ENCODE measurements around the gene HGS. TPM values are rescaled to one million over a fixed set of nuclear protein-coding genes. Genes with fewer than 3 reads are reported as not detected.

HGS gene
- total RNA-seq, 1 experiment from 2014 or later: 119 TPM

DNA sequence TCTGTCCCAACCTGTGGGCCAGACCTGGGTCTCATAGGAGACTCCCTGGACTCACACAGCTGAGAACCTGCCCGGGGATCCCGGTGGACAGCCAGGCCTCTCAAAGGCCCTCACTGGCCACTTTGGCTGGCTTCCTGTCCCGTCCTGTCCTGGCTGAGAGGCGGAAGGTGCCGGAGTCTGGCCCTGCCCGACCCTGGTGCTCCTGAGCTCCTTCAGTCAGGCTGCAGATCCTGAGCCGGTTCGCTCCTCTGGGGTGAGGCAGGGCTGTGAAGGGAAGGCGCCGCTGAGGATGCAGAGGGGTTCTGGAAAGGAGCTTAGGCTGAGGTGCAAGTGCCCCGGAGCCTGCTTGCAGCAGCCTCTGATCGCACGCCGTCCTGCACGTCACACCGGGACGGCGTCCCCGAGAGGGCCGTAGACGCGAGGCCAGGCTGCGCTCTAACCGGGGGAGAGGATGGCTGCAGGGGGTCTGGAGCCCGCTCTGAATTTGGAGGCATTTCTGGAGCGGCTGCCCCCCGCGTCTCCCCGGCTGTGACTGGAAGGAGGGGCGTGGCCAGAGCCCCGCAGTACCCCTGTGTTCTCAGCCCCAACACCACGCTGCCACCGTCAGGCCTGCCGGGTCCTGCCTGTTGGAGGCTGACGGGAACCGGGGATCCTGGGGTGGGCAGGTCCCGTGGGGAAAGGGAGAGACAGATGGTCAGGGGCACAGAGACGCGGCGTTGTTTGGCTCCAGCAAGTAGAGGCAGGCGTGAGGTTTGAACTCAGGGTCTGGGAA is 4.1 kb downstream of the HGS start:
- no peak overlapping the region for H3K4me3 ChIP-seq (ENCODE audit: insufficient read depth, low read depth, low read length)
- peak; percentile 61 for DNase-seq
- no peaks in the 10 kb centered on the region for H3K27me3 ChIP-seq (ENCODE audit: control insufficient read depth, insufficient read depth, low read length)
- H3K36me3 ChIP-seq (replicated peaks; ENCODE audit: control insufficient read depth, insufficient read depth, low read length): peaks cover 26% of the 10 kb centered on the region

DNA sequence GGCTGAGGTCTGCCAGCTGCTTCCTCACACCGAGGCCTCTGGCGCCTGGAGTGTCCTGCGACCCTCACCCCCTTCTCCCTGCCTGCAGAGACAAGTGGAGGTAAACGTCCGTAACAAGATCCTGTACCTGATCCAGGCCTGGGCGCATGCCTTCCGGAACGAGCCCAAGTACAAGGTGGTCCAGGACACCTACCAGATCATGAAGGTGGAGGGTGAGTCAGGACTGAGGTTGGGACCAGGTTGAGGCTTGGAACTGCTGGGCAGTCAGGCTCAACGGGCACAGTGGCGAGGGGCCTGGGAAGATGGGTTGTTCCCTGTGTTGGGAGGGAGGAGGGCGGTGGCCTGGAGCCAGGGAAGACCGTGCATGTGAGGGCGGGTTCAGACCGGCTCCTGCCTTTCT is 4.8 kb downstream of the HGS start:
- Histone ChIP-seq H3K27me3 (ENCODE audit: control insufficient read depth, insufficient read depth, low read length) (no peaks in the 10 kb centered on the region), H3K4me3 (ENCODE audit: insufficient read depth, low read depth, low read length) (no peak overlapping the region), H3K36me3 (replicated peaks; ENCODE audit: control insufficient read depth, insufficient read depth, low read length) (peaks cover 26% of the 10 kb centered on the region)
- no peak for DNase-seq

DNA sequence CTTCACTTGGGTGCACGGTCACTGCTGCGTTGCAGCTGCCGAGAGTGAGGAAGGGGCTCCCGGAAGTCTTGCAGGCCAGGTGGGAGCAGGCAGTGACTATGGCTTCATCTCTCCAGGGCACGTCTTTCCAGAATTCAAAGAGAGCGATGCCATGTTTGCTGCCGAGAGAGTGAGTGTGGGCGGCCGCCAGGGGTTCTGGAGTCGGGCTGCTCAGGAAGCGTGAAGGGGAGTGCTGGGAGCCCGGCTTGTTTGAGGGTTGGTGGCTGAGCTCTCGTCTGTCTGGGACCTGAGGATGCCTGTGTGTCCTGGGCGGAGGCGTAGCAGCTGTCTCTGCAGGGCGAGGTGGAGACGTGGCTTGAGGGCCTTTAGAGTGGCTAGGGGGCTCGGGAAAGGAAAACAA is 6.3 kb downstream of the HGS start:
- Histone ChIP-seq H3K4me3 (ENCODE audit: insufficient read depth, low read depth, low read length) (no peak overlapping the region), H3K27me3 (ENCODE audit: control insufficient read depth, insufficient read depth, low read length) (no peaks in the 10 kb centered on the region), H3K36me3 (replicated peaks; ENCODE audit: control insufficient read depth, insufficient read depth, low read length) (peaks cover 28% of the 10 kb centered on the region)
- DNase-seq: no peak

DNA sequence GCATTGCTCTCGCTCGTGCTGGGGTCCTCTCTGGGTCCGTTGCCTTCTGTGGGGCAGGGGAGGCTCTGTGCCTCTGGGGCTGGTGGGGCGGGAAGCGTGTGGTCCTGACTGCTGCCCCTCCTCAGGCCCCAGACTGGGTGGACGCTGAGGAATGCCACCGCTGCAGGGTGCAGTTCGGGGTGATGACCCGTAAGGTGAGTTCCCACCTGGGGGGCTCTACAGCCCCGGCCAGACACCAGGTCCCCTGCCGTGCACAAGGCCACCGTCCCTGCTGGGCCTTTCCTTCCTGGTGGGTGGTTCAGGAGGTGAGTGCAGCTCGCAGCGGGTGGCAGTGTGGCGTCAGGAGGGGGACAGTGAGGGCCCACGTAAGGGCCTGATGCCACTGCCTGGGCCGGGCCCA is 6.7 kb downstream of the HGS start:
- Histone ChIP-seq H3K27me3 (ENCODE audit: control insufficient read depth, insufficient read depth, low read length) (no peaks in the 10 kb centered on the region), H3K36me3 (replicated peaks; ENCODE audit: control insufficient read depth, insufficient read depth, low read length) (peaks cover 28% of the 10 kb centered on the region), H3K4me3 (ENCODE audit: insufficient read depth, low read depth, low read length) (no peak overlapping the region)
- no peak for DNase-seq

DNA sequence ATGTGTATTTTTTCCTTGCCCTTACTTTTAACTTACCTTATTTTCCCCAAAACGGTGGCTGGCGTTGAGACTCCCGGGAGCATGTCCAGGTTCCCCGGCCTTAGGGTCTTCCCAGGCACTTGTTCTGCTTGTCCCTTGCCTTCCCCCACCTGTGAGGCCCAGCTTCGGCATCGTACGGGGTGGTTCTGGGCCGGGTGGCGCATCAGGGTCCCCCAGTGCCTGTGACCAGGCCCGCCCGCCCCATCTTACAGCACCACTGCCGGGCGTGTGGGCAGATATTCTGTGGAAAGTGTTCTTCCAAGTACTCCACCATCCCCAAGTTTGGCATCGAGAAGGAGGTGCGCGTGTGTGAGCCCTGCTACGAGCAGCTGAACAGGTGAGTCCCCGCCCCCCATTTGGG is 7.4 kb downstream of the HGS start:
- H3K27me3 ChIP-seq (ENCODE audit: control insufficient read depth, insufficient read depth, low read length): no peaks in the 10 kb centered on the region
- no peak overlapping the region for H3K4me3 ChIP-seq (ENCODE audit: insufficient read depth, low read depth, low read length)
- no peak for DNase-seq
- peaks cover 24% of the 10 kb centered on the region for H3K36me3 ChIP-seq (replicated peaks; ENCODE audit: control insufficient read depth, insufficient read depth, low read length)

DNA sequence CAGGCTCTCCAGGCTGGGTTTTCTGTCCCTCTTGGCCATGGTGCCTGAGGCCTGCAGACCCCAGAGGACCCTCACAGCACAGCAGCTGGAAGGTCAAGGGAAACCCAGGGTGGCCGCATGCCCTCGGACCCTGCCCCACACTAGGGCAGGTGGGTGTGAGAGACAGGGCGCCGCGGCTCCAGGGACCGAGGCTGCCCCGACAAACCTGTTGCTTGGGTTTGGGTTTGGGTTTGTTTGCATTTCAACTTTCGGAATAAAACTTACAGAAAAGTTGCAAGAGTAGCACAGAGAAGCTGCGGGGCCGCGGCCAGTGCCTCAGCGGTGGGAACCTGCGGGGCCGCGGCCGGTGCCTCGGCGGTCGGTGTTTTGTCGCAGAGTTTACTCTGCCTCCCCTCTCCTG is 7.8 kb downstream of the HGS start:
- no peak overlapping the region for H3K4me3 ChIP-seq (ENCODE audit: insufficient read depth, low read depth, low read length)
- H3K27me3 ChIP-seq (ENCODE audit: control insufficient read depth, insufficient read depth, low read length): no peaks in the 10 kb centered on the region
- H3K36me3 ChIP-seq (replicated peaks; ENCODE audit: control insufficient read depth, insufficient read depth, low read length): peaks cover 22% of the 10 kb centered on the region
- DNase-seq: no peak

DNA sequence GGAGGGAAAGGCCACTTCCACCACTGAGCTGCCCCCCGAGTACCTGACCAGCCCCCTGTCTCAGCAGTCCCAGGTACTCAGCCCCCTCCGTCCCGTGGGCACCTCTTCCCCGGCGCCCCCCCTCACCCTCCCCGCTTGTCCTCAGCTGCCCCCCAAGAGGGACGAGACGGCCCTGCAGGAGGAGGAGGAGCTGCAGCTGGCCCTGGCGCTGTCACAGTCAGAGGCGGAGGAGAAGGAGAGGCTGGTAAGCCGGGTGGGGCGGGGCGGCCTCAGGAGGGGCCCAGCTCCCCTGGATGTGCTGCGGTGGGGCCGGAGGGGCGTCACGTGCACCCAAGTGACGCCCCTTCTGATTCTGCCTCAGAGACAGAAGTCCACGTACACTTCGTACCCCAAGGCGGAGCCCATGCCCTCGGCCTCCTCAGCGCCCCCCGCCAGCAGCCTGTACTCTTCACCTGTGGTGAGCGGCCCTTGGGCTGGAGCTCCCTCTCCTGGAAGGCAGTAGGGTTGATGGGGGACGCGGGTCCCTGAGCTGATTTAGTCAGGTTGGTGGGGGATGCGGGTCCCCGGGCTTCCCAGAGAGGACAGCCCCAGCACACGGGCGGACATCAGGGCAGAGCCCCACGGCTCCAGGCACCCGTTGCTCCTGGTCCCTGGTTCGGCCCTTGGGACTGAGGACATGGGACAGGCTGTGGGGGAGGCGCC is 9.8 kb downstream of the HGS start:
- H3K36me3 ChIP-seq (replicated peaks; ENCODE audit: control insufficient read depth, insufficient read depth, low read length): peaks cover 17% of the 10 kb centered on the region
- H3K4me3 ChIP-seq (ENCODE audit: insufficient read depth, low read depth, low read length): no peak overlapping the region
- DNase-seq: peak; percentile 91
- H3K27me3 ChIP-seq (ENCODE audit: control insufficient read depth, insufficient read depth, low read length): no peaks in the 10 kb centered on the region

DNA sequence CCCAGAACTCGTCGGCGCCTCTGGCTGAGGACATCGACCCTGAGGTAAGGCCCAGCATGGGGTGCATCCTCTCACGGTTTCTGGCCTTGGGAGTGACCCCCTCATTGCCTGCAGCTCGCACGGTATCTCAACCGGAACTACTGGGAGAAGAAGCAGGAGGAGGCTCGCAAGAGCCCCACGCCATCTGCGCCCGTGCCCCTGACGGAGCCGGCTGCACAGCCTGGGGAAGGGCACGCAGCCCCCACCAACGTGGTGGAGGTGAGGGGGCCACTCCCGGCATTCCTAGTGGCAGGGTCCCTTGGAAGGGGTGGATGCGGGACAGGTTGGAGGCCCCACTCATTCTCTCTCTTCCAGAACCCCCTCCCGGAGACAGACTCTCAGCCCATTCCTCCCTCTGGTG is 11.0 kb downstream of the HGS start:
- Histone ChIP-seq H3K27me3 (ENCODE audit: control insufficient read depth, insufficient read depth, low read length) (no peaks in the 10 kb centered on the region), H3K36me3 (replicated peaks; ENCODE audit: control insufficient read depth, insufficient read depth, low read length) (peaks cover 15% of the 10 kb centered on the region), H3K4me3 (ENCODE audit: insufficient read depth, low read depth, low read length) (no peak overlapping the region)
- no peak for DNase-seq

DNA sequence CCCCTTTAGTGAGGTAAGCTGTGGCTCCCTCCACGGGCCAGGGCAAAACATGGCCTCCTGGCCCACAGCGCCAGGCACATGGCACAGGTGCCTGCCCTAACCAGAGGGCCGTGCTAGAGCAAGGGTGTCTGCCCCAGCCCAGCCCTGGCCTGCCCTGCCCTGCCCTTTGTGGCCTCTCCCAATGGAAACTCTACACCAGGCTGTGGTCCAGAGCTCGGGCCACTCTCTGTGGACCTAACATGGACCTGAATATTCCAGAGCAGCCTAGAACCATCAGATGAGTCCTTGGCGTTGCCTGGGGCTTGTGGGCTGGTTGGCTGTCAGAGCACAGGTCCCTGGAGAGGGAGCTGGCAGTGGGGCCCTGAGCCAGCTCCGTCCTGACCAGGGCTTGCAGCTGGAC is 11.4 kb downstream of the HGS start:
- Histone ChIP-seq H3K27me3 (ENCODE audit: control insufficient read depth, insufficient read depth, low read length) (no peaks in the 10 kb centered on the region), H3K36me3 (replicated peaks; ENCODE audit: control insufficient read depth, insufficient read depth, low read length) (peaks cover 15% of the 10 kb centered on the region), H3K4me3 (ENCODE audit: insufficient read depth, low read depth, low read length) (no peak overlapping the region)
- DNase-seq: no peak

DNA sequence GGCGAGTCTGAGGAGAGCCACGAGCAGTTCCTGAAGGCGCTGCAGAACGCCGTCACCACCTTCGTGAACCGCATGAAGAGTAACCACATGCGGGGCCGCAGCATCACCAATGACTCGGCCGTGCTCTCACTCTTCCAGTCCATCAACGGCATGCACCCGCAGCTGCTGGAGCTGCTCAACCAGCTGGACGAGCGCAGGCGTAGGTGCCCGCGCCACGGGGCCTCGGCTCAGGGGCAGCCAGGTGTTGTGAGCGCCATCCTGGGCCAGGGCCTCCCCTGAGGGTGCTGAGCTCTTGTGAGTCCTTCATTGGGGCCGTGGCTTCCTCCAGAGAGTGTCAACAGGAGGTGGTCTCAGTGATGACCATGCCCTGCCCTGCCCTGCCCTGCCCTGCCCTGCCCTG is 12.0 kb downstream of the HGS start:
- no peak for DNase-seq
- Histone ChIP-seq H3K4me3 (ENCODE audit: insufficient read depth, low read depth, low read length) (no peak overlapping the region), H3K36me3 (replicated peaks; ENCODE audit: control insufficient read depth, insufficient read depth, low read length) (peaks cover 16% of the 10 kb centered on the region), H3K27me3 (ENCODE audit: control insufficient read depth, insufficient read depth, low read length) (no peaks in the 10 kb centered on the region)

DNA sequence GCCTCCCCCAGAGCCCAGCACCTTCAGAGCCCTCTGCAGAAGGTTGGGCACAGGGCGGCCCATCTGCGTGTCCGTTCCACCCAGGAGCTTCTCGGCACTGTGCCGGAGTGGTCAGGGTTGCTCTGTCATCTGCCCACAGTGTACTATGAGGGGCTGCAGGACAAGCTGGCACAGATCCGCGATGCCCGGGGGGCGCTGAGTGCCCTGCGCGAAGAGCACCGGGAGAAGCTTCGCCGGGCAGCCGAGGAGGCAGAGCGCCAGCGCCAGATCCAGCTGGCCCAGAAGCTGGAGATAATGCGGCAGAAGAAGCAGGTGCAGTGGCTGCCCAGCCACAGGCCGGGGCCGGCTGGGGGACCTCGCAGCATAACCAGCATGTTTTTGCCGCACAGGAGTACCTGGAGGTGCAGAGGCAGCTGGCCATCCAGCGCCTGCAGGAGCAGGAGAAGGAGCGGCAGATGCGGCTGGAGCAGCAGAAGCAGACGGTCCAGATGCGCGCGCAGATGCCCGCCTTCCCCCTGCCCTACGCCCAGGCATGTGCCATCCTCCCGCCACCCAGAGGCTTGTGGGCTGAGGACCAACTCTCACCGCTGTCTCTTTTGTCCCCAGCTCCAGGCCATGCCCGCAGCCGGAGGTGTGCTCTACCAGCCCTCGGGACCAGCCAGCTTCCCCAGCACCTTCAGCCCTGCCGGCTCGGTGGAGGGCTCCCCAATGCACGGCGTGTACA is 12.6 kb downstream of the HGS start:
- H3K36me3 ChIP-seq (replicated peaks; ENCODE audit: control insufficient read depth, insufficient read depth, low read length): peaks cover 17% of the 10 kb centered on the region
- no peak overlapping the region for H3K4me3 ChIP-seq (ENCODE audit: insufficient read depth, low read depth, low read length)
- no peaks in the 10 kb centered on the region for H3K27me3 ChIP-seq (ENCODE audit: control insufficient read depth, insufficient read depth, low read length)
- DNase-seq: no peak

DNA sequence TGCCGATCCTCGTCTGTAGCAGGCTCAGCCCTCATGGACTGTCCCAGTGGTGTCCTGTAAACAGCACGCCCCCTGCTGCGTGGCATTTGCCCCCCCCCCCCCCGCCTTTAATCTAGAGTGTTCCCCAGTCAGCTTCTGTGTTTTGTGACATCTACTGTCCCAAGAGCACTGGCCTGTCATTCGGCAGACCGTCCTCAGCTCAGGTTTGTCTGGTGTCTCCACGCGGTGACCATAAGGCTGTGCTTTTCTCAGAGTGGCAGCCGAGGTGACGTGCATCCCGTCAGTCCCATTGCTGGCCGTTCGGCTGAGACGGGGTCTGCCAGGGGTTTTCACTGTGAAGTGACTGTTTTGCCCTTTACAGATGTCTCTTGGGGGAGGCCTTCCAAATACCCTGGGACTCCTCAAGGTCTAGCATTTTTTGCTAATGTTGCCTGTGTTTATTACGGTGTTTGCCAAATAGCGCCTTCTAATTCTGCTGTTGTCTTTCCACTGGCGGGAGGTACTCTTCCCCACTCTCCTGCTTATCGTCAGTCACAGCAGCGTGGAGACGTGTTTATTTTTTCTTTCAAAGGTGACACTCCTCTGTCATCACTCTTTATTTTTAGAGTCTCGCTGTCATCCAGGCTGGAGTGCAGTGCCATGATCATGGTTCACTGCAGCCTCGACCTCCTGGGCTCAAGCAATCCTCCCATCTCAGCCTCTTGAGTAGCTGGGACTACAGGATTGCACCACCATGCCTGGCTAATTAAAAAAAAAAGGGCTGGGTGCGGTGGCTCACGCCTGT is 13.6 kb downstream of the HGS start:
- H3K36me3 ChIP-seq (replicated peaks; ENCODE audit: control insufficient read depth, insufficient read depth, low read length): peaks cover 15% of the 10 kb centered on the region
- H3K4me3 ChIP-seq (ENCODE audit: insufficient read depth, low read depth, low read length): no peak overlapping the region
- no peaks in the 10 kb centered on the region for H3K27me3 ChIP-seq (ENCODE audit: control insufficient read depth, insufficient read depth, low read length)
- DNase-seq: no peak

DNA sequence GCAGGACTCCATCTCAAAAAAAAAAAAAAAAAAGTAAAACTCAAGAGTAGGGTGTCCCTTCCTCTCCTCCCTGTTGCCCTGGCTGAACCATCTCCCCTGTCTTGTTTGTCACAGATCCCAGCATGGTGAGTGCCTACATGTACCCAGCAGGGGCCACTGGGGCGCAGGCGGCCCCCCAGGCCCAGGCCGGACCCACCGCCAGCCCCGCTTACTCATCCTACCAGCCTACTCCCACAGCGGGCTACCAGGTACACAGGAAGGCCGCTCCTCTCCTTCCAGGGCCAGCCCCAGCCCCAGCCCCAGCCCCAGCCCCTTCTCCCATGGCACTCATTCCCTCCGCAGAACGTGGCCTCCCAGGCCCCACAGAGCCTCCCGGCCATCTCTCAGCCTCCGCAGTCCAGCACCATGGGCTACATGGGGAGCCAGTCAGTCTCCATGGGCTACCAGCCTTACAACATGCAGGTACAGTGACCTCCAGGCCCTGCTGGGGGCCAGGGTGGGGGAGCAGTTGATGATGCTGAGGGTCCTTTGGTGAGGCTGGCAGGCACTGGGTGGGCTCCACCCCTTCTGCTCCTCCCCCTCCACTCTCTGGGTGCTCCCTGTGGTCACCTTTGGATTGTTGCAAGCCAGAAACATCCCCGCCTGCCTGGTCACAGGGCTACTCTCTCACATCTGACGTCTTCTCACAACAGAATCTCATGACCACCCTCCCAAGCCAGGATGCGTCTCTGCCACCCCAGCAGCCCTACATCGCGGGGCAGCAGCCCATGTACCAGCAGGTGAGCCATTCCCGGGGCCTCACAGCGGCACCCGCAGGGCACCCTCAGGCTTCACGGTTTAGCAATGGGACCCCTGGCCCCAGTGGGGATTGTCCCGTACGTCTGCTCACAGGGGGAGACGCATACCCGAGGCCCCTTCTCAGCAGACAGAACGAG is 16.8 kb downstream of the HGS start:
- Histone ChIP-seq H3K27me3 (ENCODE audit: control insufficient read depth, insufficient read depth, low read length) (no peaks in the 10 kb centered on the region), H3K4me3 (ENCODE audit: insufficient read depth, low read depth, low read length) (no peak overlapping the region), H3K36me3 (replicated peaks; ENCODE audit: control insufficient read depth, insufficient read depth, low read length) (peaks cover 21% of the 10 kb centered on the region)
- DNase-seq: no peak
